Cardiac muscle cell (in vitro differentiated cells and primary cell): ENCODE results near the gene ZEB2. TPM values are rescaled to one million over a fixed set of nuclear protein-coding genes. Genes with fewer than 3 reads are reported as not detected.

ENCODE experiments used
- DNase-seq, 2 donors: peaks; one replicate each; pipeline versions ENCODE4 v3.0.0 to v3.0.0-alpha.2; 2010 to 2017; ENCODE audit warnings: low read depth in 1 of 2, low spot score in 1 of 2
- H3K27ac ChIP-seq: fragments of 200-600 bp; sonication (generic); 2 replicates; pipeline ENCODE4 v1.5.1; 2016
- H3K27me3 ChIP-seq: fragments of 200-600 bp; sonication (generic); 2 replicates; pipeline ENCODE4 v1.6.0; 2016; ENCODE audit warnings: control low read depth
- H3K36me3 ChIP-seq: fragments of 200-600 bp; sonication (generic); 2 replicates; pipeline ENCODE4 v1.5.1; 2016; ENCODE audit warnings: control low read depth
- H3K4me1 ChIP-seq: fragments of 200-600 bp; sonication (generic); 2 replicates; pipeline ENCODE4 v1.8.1; 2017; ENCODE audit warnings: low read depth, mild to moderate bottlenecking, mixed run types
- H3K4me3 ChIP-seq: fragments of 200-600 bp; sonication (generic); 2 replicates; pipeline ENCODE4 v1.5.1; 2016; ENCODE audit warnings: mild to moderate bottlenecking
- H3K9me3 ChIP-seq: fragments of 200-600 bp; sonication (generic); 2 replicates; pipeline ENCODE4 v1.5.1; 2017; ENCODE audit warnings: low read depth, mild to moderate bottlenecking, control low read depth
- polyA plus RNA-seq: library from polyadenylated mRNA; unstranded; fragments of >200 nt; fragmentation: Nextera tagmentation; extraction: Ambion mirVana; gene quantifications from 2 replicates; pipeline ENCODE4 v1.2.1, GENCODE V29; 2016
- total RNA-seq: library from RNA; depleted of rRNA; stranded (reverse); fragments of >200 nt; gene quantifications from 2 replicates; pipeline ENCODE4 v1.2.3, GENCODE V29; 2016
- TF ChIP-seq, protein P1 (sequence below): IDR thresholded peaks from 2 replicates; pipeline ENCODE4 v1.5.1; 2012; ENCODE audit warnings: low read depth, mild to moderate bottlenecking, low read length

Gene ZEB2
- total and polyA plus RNA-seq, 2 experiments from 2014 or later, result 16.8 to 41.2 TPM

DNA sequence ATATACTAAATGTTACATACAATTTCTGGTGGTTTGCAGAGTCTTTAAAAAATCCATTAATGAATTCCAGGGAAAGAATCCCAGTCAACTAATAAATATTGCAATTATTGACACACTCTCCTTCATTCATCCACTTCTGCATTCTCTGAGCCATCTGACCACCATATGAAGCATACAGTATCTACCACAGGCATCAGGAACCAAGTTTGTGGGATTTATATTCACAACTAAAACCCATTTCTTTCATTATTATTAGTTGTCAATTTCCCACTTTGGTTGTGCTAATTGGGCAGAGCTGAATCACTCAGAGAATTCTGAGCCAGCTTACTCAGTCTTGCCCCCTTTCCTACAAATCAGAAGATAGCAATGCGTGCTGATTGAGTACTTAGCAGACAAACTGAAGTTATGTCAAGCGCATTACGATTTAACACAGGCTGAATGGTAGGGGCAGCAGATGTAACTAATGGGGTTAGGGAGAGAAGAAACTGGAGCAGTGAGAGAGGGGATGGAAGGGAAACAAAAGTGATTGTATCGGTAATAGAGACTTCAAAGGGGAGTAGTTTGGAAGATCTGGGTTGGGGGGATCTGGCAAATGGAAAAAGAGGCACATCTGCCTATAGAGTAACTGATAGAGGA is 52.3 kb downstream of the ZEB2 start:
- Histone ChIP-seq H3K27me3 (no peaks in the 10 kb centered on the region), H3K27ac (no peak overlapping the region), H3K4me3 (no peak overlapping the region), H3K9me3 (no peaks in the 10 kb centered on the region), H3K4me1 (peaks cover 20% of the 10 kb centered on the region), H3K36me3 (no peaks in the 10 kb centered on the region)
- DNase-seq, result no peak
- TF ChIP-seq, protein P1, sequence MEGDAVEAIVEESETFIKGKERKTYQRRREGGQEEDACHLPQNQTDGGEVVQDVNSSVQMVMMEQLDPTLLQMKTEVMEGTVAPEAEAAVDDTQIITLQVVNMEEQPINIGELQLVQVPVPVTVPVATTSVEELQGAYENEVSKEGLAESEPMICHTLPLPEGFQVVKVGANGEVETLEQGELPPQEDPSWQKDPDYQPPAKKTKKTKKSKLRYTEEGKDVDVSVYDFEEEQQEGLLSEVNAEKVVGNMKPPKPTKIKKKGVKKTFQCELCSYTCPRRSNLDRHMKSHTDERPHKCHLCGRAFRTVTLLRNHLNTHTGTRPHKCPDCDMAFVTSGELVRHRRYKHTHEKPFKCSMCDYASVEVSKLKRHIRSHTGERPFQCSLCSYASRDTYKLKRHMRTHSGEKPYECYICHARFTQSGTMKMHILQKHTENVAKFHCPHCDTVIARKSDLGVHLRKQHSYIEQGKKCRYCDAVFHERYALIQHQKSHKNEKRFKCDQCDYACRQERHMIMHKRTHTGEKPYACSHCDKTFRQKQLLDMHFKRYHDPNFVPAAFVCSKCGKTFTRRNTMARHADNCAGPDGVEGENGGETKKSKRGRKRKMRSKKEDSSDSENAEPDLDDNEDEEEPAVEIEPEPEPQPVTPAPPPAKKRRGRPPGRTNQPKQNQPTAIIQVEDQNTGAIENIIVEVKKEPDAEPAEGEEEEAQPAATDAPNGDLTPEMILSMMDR, result no peak

DNA sequence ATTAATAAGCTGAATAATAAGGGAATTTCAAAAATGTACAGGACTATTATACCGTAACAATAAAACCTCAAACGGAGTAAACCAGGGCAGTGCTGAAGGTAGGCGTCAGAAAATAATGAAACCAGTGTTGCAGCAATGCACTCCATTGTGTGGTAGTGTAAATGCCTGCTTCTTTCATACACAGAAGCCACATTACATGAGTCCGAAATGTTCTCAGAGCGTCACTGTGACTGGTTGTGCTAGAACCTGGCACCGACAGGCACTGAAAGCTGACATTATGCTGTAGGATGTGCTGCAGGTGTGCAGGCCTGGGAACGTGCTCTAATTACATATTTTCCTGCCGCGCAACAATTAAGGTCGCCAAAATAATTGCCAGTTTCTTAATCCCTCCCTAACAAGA is 53.3 kb downstream of the ZEB2 start:
- H3K27ac ChIP-seq, result no peak overlapping the region
- no peaks in the 10 kb centered on the region for H3K9me3 ChIP-seq
- no peaks in the 10 kb centered on the region for H3K27me3 ChIP-seq
- H3K4me1 ChIP-seq, result peaks cover 25% of the 10 kb centered on the region
- no peaks in the 10 kb centered on the region for H3K36me3 ChIP-seq
- TF ChIP-seq, protein P1, result no peak
- H3K4me3 ChIP-seq, result no peak overlapping the region
- DNase-seq, result no peak

DNA sequence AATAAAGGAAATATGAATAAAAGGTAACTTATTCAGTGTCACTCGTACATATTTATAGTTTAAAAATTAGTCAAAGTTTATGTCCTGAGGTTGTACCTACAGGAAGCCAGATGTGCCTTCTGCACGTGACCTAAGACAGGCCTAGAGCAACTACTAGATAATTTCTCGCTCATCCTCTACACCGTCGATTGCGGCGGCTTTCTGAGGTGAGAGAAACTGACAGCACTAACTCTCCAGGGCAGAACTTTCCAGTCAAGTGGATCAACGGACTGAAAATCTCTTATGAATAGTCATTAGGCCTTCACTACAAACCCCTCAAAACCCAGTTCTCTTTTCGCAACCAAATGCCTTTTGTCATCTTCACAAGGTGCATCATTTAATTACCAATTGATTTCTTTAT is 54.2 kb downstream of the ZEB2 start:
- H3K27me3 ChIP-seq, result no peaks in the 10 kb centered on the region
- H3K4me3 ChIP-seq, result no peak overlapping the region
- H3K9me3 ChIP-seq, result no peaks in the 10 kb centered on the region
- DNase-seq, result no peak
- peaks cover 19% of the 10 kb centered on the region for H3K4me1 ChIP-seq
- TF ChIP-seq, protein P1, result no peak
- H3K36me3 ChIP-seq, result no peaks in the 10 kb centered on the region
- no peak overlapping the region for H3K27ac ChIP-seq

DNA sequence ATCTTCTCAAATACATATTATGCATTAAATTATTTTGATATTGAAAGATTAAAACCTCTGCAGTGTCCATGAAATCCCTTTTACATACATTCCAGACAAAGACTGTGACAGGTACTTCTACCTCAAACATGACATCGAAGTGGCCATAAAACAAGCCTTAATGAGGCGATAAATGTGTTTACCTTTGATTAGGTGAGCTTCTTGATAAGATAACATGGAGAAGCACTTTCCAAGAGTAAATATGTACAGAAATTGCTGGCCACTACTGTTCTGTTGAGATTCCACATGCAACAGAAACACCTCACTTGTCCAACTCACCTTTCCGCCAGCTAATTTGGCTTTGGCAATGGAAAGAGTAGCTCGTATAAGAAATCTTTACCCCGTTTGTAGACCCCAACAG is 55.2 kb downstream of the ZEB2 start:
- no peak for DNase-seq
- TF ChIP-seq, protein P1, result no peak
- Histone ChIP-seq H3K4me1 (peaks cover 22% of the 10 kb centered on the region), H3K36me3 (no peaks in the 10 kb centered on the region), H3K9me3 (no peaks in the 10 kb centered on the region), H3K27ac (no peak overlapping the region), H3K4me3 (no peak overlapping the region), H3K27me3 (no peaks in the 10 kb centered on the region)

DNA sequence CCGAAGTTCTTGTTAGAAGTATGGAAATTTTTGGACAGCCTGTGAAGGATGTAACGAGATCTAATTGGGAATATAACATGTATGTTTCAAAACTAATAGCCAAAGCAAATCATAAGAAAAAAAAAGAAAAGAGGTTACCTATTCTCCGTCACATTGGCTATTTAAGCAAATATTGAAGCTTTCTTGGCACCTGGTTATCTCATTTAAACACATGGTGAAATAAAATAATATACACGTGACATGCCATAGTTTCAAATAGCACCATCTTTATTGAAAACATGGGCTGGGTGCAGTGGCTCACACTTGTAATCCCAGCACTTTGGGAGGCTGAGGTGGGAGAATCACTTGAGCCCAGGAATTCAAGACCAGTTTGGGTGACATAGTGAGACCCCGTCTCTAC is 56.7 kb downstream of the ZEB2 start:
- Histone ChIP-seq H3K9me3 (no peaks in the 10 kb centered on the region), H3K4me3 (no peak overlapping the region), H3K27me3 (no peaks in the 10 kb centered on the region), H3K4me1 (peaks cover 31% of the 10 kb centered on the region), H3K36me3 (no peaks in the 10 kb centered on the region), H3K27ac (no peak overlapping the region)
- TF ChIP-seq, protein P1, result no peak
- DNase-seq, result no peak
